Measurements from ENCODE around the gene ARVCF.

The ARVCF gene

DNA sequence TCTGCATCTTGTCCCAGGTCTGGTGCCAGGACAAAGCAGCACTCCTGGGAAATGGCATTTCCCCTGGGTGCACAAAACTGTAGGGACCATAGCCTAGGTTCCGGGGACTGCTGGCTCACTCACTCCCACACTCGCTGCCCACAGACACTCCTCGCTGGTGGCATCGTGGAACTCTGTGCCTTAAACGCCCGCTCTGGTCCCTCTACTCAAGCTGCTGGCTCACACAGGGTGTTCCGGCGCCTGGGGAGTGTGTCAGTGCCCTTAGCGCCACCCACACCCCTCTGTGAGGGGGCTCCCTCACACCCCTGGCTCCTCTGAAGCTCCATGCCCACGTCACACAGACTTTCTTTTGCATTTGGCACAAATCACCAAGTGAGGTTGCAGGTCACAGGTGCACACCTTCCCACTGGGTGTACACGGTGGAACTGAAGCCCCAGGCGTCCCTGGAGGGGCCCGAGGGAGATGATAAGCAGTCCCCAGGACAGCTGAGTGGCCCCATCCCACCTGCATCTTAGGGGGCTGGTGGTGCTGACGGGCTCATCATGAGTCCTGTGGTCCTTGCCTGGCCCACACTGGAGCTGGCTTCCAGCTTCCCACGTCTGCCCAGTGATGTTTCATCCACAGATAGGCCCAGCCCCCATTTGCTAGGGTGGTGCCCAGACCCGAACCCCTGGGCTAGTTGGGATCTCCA, 40.2 kb upstream of the ARVCF start:
- DNase-seq (ENCODE audit: low spot score): no peak
- no peaks in the 10 kb centered on the region for H3K27me3 Mint-ChIP-seq (ENCODE audit: low read depth)
- no peak overlapping the region for H3K27ac Mint-ChIP-seq
- peaks cover 11% of the 10 kb centered on the region for H3K4me1 Mint-ChIP-seq (ENCODE audit: low read depth)
- no peak overlapping the region for H3K4me3 Mint-ChIP-seq
- peaks cover 9% of the 10 kb centered on the region for H3K36me3 Mint-ChIP-seq (ENCODE audit: low read depth)
- no peaks in the 10 kb centered on the region for H3K9me3 Mint-ChIP-seq

DNA sequence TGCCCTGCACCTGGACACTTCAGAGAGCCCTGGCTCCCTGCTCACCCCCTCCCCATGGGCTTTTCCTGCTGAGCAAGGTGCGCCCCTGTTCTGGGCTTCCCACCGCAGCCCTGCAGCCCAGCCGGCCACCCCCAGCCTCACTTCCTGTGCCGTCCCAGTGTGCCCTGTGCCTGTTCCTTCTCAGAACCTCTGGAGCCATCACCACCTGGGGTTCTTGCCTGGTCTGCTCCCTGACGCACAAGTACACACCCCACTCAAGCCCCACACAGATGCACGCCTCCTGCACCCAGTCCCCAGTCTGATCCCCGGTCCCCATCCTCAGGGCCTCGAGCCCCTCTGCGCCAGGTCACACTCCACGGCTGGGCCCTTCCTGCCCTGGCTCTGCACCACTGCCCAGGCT, 39.5 kb upstream of the ARVCF start:
- Mint-ChIP-seq H3K4me1 (ENCODE audit: low read depth) (peaks cover 11% of the 10 kb centered on the region), H3K27ac (no peak overlapping the region), H3K36me3 (ENCODE audit: low read depth) (peaks cover 9% of the 10 kb centered on the region), H3K27me3 (ENCODE audit: low read depth) (no peaks in the 10 kb centered on the region), H3K4me3 (no peak overlapping the region), H3K9me3 (no peaks in the 10 kb centered on the region)
- DNase-seq (ENCODE audit: low spot score): no peak

GRCh38 chr22:20055654-20056053, 39.0 kb upstream of the ARVCF start:
- Mint-ChIP-seq H3K36me3 (ENCODE audit: low read depth) (peaks cover 9% of the 10 kb centered on the region), H3K27me3 (ENCODE audit: low read depth) (no peaks in the 10 kb centered on the region), H3K4me1 (ENCODE audit: low read depth) (peaks cover 11% of the 10 kb centered on the region), H3K4me3 (no peak overlapping the region), H3K9me3 (no peaks in the 10 kb centered on the region), H3K27ac (no peak overlapping the region)
- no peak for DNase-seq (ENCODE audit: low spot score)

DNA sequence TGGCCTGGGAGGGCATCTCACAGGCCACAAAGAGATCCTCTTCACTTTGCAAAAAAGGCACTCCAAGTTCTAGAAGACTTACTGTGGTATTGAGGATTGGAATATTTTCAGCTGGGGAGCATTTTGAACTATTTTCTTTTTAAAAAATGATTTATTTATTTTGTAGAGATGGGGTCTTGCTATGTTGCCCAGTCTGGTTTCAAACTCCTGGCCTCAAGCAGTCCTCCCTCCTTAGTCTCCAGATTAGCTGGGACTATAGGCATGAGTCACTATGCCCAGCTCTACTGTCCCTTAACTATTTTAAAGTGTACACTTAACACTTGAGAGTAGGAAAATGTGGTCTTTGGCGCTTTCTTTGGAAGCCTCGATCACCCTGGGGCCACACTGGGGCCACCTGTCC, 38.5 kb upstream of the ARVCF start:
- H3K4me3 Mint-ChIP-seq: no peak overlapping the region
- H3K27ac Mint-ChIP-seq: no peak overlapping the region
- H3K27me3 Mint-ChIP-seq (ENCODE audit: low read depth): no peaks in the 10 kb centered on the region
- DNase-seq (ENCODE audit: low spot score): no peak
- H3K36me3 Mint-ChIP-seq (ENCODE audit: low read depth): peaks cover 10% of the 10 kb centered on the region
- H3K9me3 Mint-ChIP-seq: no peaks in the 10 kb centered on the region
- peaks cover 11% of the 10 kb centered on the region for H3K4me1 Mint-ChIP-seq (ENCODE audit: low read depth)

- Mint-ChIP-seq H3K36me3 (ENCODE audit: low read depth) (peaks cover 15% of the 10 kb centered on the region), H3K27me3 (ENCODE audit: low read depth) (no peaks in the 10 kb centered on the region), H3K9me3 (no peaks in the 10 kb centered on the region), H3K27ac (no peak overlapping the region), H3K4me1 (ENCODE audit: low read depth) (peaks cover 8% of the 10 kb centered on the region), H3K4me3 (no peak overlapping the region)
- DNase-seq (ENCODE audit: low spot score): no peak
These were observed 37.9 kb upstream of the ARVCF start for GRCh38 chr22:20054485-20054884.

- H3K27me3 Mint-ChIP-seq (ENCODE audit: low read depth): no peaks in the 10 kb centered on the region
- H3K4me1 Mint-ChIP-seq (ENCODE audit: low read depth): peaks cover 5% of the 10 kb centered on the region
- no peak overlapping the region for H3K27ac Mint-ChIP-seq
- no peak overlapping the region for H3K4me3 Mint-ChIP-seq
- H3K36me3 Mint-ChIP-seq (ENCODE audit: low read depth): peaks cover 18% of the 10 kb centered on the region
- H3K9me3 Mint-ChIP-seq: peaks cover 2% of the 10 kb centered on the region
- DNase-seq (ENCODE audit: low spot score): no peak
These were observed 37.4 kb upstream of the ARVCF start for GRCh38 chr22:20054034-20054427.

GRCh38 chr22:20053407-20054033, 36.9 kb upstream of the ARVCF start:
- H3K36me3 Mint-ChIP-seq (ENCODE audit: low read depth): peaks cover 23% of the 10 kb centered on the region

DNA sequence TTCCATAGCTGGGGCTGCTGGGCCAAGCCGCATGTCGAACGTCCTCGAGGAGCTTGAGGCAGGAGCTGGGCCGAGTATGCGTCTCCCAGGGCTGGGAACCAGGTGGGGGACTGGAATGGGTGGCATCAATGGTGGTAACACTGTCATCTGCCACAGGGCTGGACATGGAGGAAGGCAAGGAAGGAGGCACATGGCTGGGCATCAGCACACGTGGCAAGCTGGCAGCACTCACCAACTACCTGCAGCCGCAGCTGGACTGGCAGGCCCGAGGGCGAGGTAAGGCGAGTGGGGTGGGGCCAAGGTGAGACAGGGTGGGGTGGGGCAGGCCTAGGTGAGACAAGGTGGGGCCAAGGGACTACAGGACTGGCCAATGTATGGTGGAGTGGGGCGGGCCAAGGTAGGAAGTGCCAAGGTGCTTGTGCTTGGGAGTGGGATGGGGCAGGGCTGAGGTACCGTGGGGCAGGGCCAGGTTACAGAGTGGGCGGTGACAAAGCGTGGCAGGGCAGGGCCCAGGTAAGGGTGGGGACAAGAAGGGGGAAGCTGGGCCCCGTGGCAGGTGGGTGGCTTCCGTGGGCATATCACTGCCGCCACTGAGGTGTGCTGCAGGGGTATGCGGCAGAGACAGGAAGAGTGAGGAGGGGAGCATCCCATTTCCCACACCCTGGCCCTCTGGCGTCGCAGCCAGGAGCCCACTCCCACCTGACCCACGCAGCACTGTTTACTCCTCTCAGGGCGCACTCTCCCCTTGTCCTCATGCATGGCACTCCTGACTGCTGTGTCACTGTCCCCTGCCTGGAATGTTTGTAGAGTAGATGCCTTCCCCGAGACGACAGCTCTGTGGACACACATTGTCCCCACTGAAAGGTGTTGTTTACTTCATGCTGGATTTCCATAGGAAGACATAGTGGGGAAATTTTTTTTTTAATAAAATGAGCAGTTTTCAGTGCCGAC, 36.0 kb upstream of the ARVCF start:
- Mint-ChIP-seq H3K4me1 (ENCODE audit: low read depth) (no peaks in the 10 kb centered on the region), H3K36me3 (ENCODE audit: low read depth) (peaks cover 28% of the 10 kb centered on the region), H3K4me3 (no peak overlapping the region), H3K9me3 (peaks cover 13% of the 10 kb centered on the region), H3K27ac (no peak overlapping the region), H3K27me3 (ENCODE audit: low read depth) (no peaks in the 10 kb centered on the region)
- no peak for DNase-seq (ENCODE audit: low spot score)

More at GRCh38 chr22:20053407-20054033, 36.9 kb upstream of the ARVCF start:
- Mint-ChIP-seq H3K4me1 (ENCODE audit: low read depth) (peaks cover 1% of the 10 kb centered on the region), H3K27me3 (ENCODE audit: low read depth) (no peaks in the 10 kb centered on the region), H3K9me3 (peaks cover 7% of the 10 kb centered on the region), H3K4me3 (no peak overlapping the region), H3K27ac (no peak overlapping the region)
- no peak for DNase-seq (ENCODE audit: low spot score)

- Mint-ChIP-seq H3K27me3 (ENCODE audit: low read depth) (no peaks in the 10 kb centered on the region), H3K27ac (no peak overlapping the region), H3K36me3 (ENCODE audit: low read depth) (peaks cover 34% of the 10 kb centered on the region), H3K9me3 (peaks cover 13% of the 10 kb centered on the region), H3K4me1 (ENCODE audit: low read depth) (no peaks in the 10 kb centered on the region), H3K4me3 (no peak overlapping the region)
- DNase-seq (ENCODE audit: low spot score): no peak
These were observed 35.3 kb upstream of the ARVCF start for GRCh38 chr22:20051927-20052308.

- H3K4me3 Mint-ChIP-seq: no peak overlapping the region
- H3K4me1 Mint-ChIP-seq (ENCODE audit: low read depth): no peaks in the 10 kb centered on the region
- H3K36me3 Mint-ChIP-seq (ENCODE audit: low read depth): peaks cover 44% of the 10 kb centered on the region
These were observed 30.1 kb upstream of the ARVCF start for GRCh38 chr22:20046730-20047129.

DNA sequence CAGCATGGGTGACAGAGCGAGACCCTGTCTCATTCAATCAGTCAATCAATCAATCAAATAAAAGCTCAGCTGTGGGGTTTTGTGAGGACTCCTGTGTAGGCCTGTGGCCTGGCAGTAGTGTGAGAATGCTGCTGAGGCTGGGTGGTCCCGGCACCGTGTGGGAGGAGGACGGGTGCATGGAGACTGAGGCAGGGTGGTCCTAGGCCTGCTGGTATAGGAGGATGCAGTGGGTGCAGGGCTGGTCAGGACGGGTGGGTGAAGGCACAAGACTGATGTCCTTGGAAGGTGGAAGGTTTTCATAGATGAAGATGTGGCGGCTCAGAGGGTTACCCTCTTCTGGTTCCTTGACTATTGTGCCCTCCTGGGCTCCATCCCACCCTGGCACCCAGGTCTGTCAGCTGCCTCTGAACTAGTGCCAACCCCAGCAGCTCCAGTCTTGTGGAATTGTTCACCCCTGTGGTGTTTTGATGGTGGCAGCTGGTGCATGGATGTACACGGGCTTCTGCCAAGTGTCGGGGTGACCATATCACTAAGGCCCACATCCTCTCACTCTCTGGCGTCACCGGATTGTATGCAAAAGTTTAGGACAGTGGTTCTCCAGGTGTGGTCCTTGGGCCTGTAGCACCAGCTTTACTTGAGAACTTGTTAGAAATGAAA, 28.0 kb upstream of the ARVCF start:
- Mint-ChIP-seq H3K27ac (no peak overlapping the region), H3K4me1 (ENCODE audit: low read depth) (no peaks in the 10 kb centered on the region), H3K36me3 (ENCODE audit: low read depth) (peaks cover 41% of the 10 kb centered on the region), H3K27me3 (ENCODE audit: low read depth) (no peaks in the 10 kb centered on the region), H3K9me3 (peaks cover 16% of the 10 kb centered on the region), H3K4me3 (no peak overlapping the region)
- DNase-seq (ENCODE audit: low spot score): no peak

More at GRCh38 chr22:20046730-20047129, 30.1 kb upstream of the ARVCF start:
- no peak overlapping the region for H3K27ac Mint-ChIP-seq
- no peak for DNase-seq (ENCODE audit: low spot score)
- no peaks in the 10 kb centered on the region for H3K27me3 Mint-ChIP-seq (ENCODE audit: low read depth)
- peaks cover 16% of the 10 kb centered on the region for H3K9me3 Mint-ChIP-seq

DNA sequence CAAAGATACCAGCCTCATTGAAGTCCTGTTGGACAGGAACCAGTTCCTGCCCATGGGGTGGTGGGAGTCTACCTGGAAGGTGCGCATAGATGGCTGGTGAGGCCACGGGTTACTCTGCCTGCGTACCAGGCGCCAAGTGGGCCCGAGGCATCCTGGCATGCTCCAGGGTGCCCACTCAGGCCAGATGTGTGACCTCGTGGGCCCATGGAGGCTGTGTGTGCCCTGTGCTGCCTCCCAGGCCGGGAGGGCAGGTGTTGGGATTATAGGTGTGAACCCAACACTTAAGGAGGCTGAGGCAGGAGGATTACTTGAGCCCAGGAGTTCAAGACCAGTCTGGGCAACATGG, 27.3 kb upstream of the ARVCF start:
- Mint-ChIP-seq H3K36me3 (ENCODE audit: low read depth) (peaks cover 40% of the 10 kb centered on the region), H3K27me3 (ENCODE audit: low read depth) (no peaks in the 10 kb centered on the region), H3K4me3 (no peak overlapping the region), H3K9me3 (peaks cover 13% of the 10 kb centered on the region), H3K27ac (no peak overlapping the region), H3K4me1 (ENCODE audit: low read depth) (no peaks in the 10 kb centered on the region)
- no peak for DNase-seq (ENCODE audit: low spot score)

- Mint-ChIP-seq H3K27ac (no peak overlapping the region), H3K9me3 (peaks cover 7% of the 10 kb centered on the region), H3K4me1 (ENCODE audit: low read depth) (no peaks in the 10 kb centered on the region), H3K27me3 (ENCODE audit: low read depth) (no peaks in the 10 kb centered on the region), H3K36me3 (ENCODE audit: low read depth) (peaks cover 35% of the 10 kb centered on the region), H3K4me3 (no peak overlapping the region)
- DNase-seq (ENCODE audit: low spot score): no peak
These were observed 26.7 kb upstream of the ARVCF start for GRCh38 chr22:20043057-20043996.

All from T-helper 2 cell treated with Interferon-gamma antibody and Interleukin-4, amounts not matched to agents 5 μg/mL and 100 μg/mL, for 36 hours (primary cell).